ENCODE data around the gene CTDP1. TPM values are rescaled to one million over a fixed set of nuclear protein-coding genes. Genes with fewer than 3 reads are reported as not detected.

The CTDP1 gene
- polyA plus RNA-seq, 1 experiment = 12.9 TPM

GRCh38 chr18:79756826-79757225 lies 77.2 kb downstream of the CTDP1 start:
- no peak for DNase-seq (ENCODE audit: low read depth)

GRCh38 chr18:79760348-79760747 lies 80.7 kb downstream of the CTDP1 start:
- no peak overlapping the region for H3K4me3 ChIP-seq (ENCODE audit: low read depth, low read length)
- H3K27me3 ChIP-seq (ENCODE audit: control insufficient read depth, insufficient read depth, low read length) = peaks cover 1% of the 10 kb centered on the region; the same call in 1 of the 2 replicates
- DNase-seq (ENCODE audit: low read depth) = no peak
- no peak for TF ChIP-seq CTCF (IDR thresholded peaks at IDR 0.05; ENCODE audit: insufficient read depth, low read depth, low read length)
- H3K36me3 ChIP-seq (ENCODE audit: control insufficient read depth, insufficient read depth, low read length) = no peaks in the 10 kb centered on the region
- CTCF ChIA-PET = no interaction called here
- POLR2A ChIA-PET = no interaction called here

More at GRCh38 chr18:79756826-79757225, 77.2 kb downstream of the CTDP1 start:
- no peak for TF ChIP-seq CTCF (IDR thresholded peaks at IDR 0.05; ENCODE audit: insufficient read depth, low read depth, low read length)
- no peaks in the 10 kb centered on the region for H3K27me3 ChIP-seq (ENCODE audit: control insufficient read depth, insufficient read depth, low read length)
- peaks cover 9% of the 10 kb centered on the region for H3K36me3 ChIP-seq (ENCODE audit: control insufficient read depth, insufficient read depth, low read length)
- ChIA-PET POLR2A (no interaction called here), CTCF (no interaction called here)
- H3K4me3 ChIP-seq (ENCODE audit: low read depth, low read length) = no peak overlapping the region

- POLR2A ChIA-PET = no interaction called here
- Histone ChIP-seq H3K27me3 (ENCODE audit: control insufficient read depth, insufficient read depth, low read length) (peaks cover 1% of the 10 kb centered on the region; the same call in 1 of the 2 replicates), H3K4me3 (ENCODE audit: low read depth, low read length) (no peak overlapping the region), H3K36me3 (ENCODE audit: control insufficient read depth, insufficient read depth, low read length) (no peaks in the 10 kb centered on the region)
- no peak for DNase-seq (ENCODE audit: low read depth)
- CTCF ChIA-PET = interaction anchor here (0.6 kb wide), 1 partner anchor 223 kb away, joined by 3 read pairs; no protein-coding TSS in a partner anchor
- no peak for TF ChIP-seq CTCF (IDR thresholded peaks at IDR 0.05; ENCODE audit: insufficient read depth, low read depth, low read length)
These were observed 81.3 kb downstream of the CTDP1 start for GRCh38 chr18:79760881-79761280.

GRCh38 chr18:79763407-79763806 lies 83.8 kb downstream of the CTDP1 start:
- Histone ChIP-seq H3K27me3 (ENCODE audit: control insufficient read depth, insufficient read depth, low read length) (peaks cover 7% of the 10 kb centered on the region; the same call in 1 of the 2 replicates), H3K36me3 (ENCODE audit: control insufficient read depth, insufficient read depth, low read length) (no peaks in the 10 kb centered on the region), H3K4me3 (ENCODE audit: low read depth, low read length) (no peak overlapping the region)
- TF ChIP-seq CTCF (IDR thresholded peaks at IDR 0.05; ENCODE audit: insufficient read depth, low read depth, low read length) = no peak
- POLR2A ChIA-PET = no interaction called here
- CTCF ChIA-PET = no interaction called here
- DNase-seq (ENCODE audit: low read depth) = no peak

- peaks cover 7% of the 10 kb centered on the region; the same call in 1 of the 2 replicates for H3K27me3 ChIP-seq (ENCODE audit: control insufficient read depth, insufficient read depth, low read length)
- no peaks in the 10 kb centered on the region for H3K36me3 ChIP-seq (ENCODE audit: control insufficient read depth, insufficient read depth, low read length)
- TF ChIP-seq CTCF (IDR thresholded peaks at IDR 0.05; ENCODE audit: insufficient read depth, low read depth, low read length) = no peak
- no peak for DNase-seq (ENCODE audit: low read depth)
- H3K4me3 ChIP-seq (ENCODE audit: low read depth, low read length) = no peak overlapping the region
- ChIA-PET POLR2A (no interaction called here), CTCF (no interaction called here)
These were observed 84.5 kb downstream of the CTDP1 start for GRCh38 chr18:79764131-79764530.
